ENCODE data around the gene UCP2. TPM values are rescaled to one million over a fixed set of nuclear protein-coding genes. Genes with fewer than 3 reads are reported as not detected.

The UCP2 gene
- total and polyA plus RNA-seq, 9 of the 15 experiments (the other 6 are each of a cell fraction or from before 2014, with no cell fraction given), result 19.2 to 216 (median 87.9) TPM

DNA sequence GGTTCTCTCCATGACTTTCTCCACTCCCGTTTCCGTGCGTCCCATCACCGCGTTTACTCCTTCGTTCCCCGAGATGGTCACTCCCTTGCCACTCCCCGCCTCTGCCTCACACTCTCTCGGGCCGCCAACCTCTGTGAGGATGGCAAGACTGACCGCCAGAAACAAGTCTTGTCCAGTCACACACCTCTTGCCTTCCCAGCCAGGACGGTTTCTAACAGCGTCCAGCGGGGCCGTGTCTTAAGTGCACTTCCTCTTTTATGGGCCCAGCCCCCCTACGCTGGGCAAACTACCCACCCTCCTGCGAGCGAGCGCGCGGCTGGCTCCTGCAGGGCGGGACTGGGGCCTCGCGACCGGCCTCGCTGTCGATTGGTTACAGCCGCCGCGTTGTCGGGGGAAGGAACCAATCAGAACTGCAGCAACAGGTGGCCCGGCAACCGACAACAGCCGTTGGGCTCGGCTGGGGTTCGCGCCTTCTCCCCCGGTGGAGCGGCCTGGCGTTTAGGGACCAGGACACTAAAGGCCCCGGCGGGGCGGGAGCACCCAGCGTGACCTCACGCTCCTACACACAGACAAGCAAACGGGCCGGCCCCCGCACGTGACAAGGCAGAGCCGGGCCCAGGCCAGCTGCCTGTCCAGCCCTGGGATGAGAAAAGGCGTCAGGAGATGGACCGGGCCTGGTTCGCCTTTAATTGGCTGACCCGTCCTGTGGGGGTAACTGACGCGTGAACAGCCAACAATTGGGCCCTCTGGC, 522 bp upstream of the UCP2 start (continued):
- TF ChIP-seq RBBP5 (IDR thresholded peaks at IDR 0.05; ENCODE audit: borderline replicate concordance, insufficient read depth, low read length, poor library complexity, severe bottlenecking) (peak; percentile 34), NUFIP1 (IDR thresholded peaks at IDR 0.05; ENCODE audit: partially characterized antibody) (peak; percentile 21), TOE1 (IDR thresholded peaks at IDR 0.05; ENCODE audit: borderline replicate concordance) (peak; percentile 89; the same call in 1 of the 2 replicates), TOE1 (CRISPR knock-in tag; IDR thresholded peaks at IDR 0.05; ENCODE audit: borderline replicate concordance, low read depth) (peak; percentile 89; the same call in 1 of the 2 replicates), KDM1A (IDR thresholded peaks at IDR 0.05) (peak in 1 of 2 experiments; percentile 71; a peak in 1 of 4 replicates), RB1 (IDR thresholded peaks at IDR 0.05; ENCODE audit: low read depth) (peak; percentile 86; the same call in 1 of the 2 replicates), ZSCAN32 (CRISPR knock-in tag; IDR thresholded peaks at IDR 0.05) (peak; percentile 57; the same call in 1 of the 2 replicates), MAFK (IDR thresholded peaks at IDR 0.05; ENCODE audit: low read length) (no peak), ZNF408 (CRISPR knock-in tag; IDR thresholded peaks at IDR 0.05; ENCODE audit: low read depth) (no peak), MYBL2 (IDR thresholded peaks at IDR 0.05; ENCODE audit: low read depth) (peak; percentile 95), MYBL2 (CRISPR knock-in tag; IDR thresholded peaks at IDR 0.05; ENCODE audit: borderline replicate concordance) (no peak), HNRNPLL (IDR thresholded peaks at IDR 0.05; ENCODE audit: low read depth, low read length, poor library complexity, severe bottlenecking) (no peak), POLR3A (IDR thresholded peaks at IDR 0.05; ENCODE audit: borderline replicate concordance, extremely low read depth, insufficient read depth, insufficient read length) (no peak), BACH1 (tag; IDR thresholded peaks at IDR 0.05) (no peak; the same call in 1 of the 2 replicates), ZNF165 (CRISPR knock-in tag; IDR thresholded peaks at IDR 0.05; ENCODE audit: borderline replicate concordance) (peak; percentile 89; the same call in 1 of the 2 replicates), ZNF316 (IDR thresholded peaks at IDR 0.05) (0 out of 2 replicates have a peak, but pooled peaks have one; percentile 10), ZNF133 (CRISPR knock-in tag; IDR thresholded peaks at IDR 0.05) (no peak), ZNF444 (CRISPR knock-in tag; IDR thresholded peaks at IDR 0.05) (no peak), XRCC5 (IDR thresholded peaks at IDR 0.05; ENCODE audit: low read depth, low read length) (0 out of 2 replicates have a peak, but pooled peaks have one; percentile 64)
- TF ChIP-seq, protein P1, sequence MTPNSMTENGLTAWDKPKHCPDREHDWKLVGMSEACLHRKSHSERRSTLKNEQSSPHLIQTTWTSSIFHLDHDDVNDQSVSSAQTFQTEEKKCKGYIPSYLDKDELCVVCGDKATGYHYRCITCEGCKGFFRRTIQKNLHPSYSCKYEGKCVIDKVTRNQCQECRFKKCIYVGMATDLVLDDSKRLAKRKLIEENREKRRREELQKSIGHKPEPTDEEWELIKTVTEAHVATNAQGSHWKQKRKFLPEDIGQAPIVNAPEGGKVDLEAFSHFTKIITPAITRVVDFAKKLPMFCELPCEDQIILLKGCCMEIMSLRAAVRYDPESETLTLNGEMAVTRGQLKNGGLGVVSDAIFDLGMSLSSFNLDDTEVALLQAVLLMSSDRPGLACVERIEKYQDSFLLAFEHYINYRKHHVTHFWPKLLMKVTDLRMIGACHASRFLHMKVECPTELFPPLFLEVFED (CRISPR knock-in tag; conservative IDR thresholded peaks at IDR 0.05), result peak; percentile 90
- TF ChIP-seq, protein P2, sequence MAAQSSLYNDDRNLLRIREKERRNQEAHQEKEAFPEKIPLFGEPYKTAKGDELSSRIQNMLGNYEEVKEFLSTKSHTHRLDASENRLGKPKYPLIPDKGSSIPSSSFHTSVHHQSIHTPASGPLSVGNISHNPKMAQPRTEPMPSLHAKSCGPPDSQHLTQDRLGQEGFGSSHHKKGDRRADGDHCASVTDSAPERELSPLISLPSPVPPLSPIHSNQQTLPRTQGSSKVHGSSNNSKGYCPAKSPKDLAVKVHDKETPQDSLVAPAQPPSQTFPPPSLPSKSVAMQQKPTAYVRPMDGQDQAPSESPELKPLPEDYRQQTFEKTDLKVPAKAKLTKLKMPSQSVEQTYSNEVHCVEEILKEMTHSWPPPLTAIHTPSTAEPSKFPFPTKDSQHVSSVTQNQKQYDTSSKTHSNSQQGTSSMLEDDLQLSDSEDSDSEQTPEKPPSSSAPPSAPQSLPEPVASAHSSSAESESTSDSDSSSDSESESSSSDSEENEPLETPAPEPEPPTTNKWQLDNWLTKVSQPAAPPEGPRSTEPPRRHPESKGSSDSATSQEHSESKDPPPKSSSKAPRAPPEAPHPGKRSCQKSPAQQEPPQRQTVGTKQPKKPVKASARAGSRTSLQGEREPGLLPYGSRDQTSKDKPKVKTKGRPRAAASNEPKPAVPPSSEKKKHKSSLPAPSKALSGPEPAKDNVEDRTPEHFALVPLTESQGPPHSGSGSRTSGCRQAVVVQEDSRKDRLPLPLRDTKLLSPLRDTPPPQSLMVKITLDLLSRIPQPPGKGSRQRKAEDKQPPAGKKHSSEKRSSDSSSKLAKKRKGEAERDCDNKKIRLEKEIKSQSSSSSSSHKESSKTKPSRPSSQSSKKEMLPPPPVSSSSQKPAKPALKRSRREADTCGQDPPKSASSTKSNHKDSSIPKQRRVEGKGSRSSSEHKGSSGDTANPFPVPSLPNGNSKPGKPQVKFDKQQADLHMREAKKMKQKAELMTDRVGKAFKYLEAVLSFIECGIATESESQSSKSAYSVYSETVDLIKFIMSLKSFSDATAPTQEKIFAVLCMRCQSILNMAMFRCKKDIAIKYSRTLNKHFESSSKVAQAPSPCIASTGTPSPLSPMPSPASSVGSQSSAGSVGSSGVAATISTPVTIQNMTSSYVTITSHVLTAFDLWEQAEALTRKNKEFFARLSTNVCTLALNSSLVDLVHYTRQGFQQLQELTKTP (IDR thresholded peaks at IDR 0.05; ENCODE audit: low read depth in 1 of 2, partially characterized antibody in 2 of 2), result peak in 1 of 2 experiments; percentile 76
- TF ChIP-seq, protein P3, sequence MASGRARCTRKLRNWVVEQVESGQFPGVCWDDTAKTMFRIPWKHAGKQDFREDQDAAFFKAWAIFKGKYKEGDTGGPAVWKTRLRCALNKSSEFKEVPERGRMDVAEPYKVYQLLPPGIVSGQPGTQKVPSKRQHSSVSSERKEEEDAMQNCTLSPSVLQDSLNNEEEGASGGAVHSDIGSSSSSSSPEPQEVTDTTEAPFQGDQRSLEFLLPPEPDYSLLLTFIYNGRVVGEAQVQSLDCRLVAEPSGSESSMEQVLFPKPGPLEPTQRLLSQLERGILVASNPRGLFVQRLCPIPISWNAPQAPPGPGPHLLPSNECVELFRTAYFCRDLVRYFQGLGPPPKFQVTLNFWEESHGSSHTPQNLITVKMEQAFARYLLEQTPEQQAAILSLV (tag; IDR thresholded peaks at IDR 0.05), result no peak

All from K562 (cell line).